ENCODE measurements around the gene FUBP3. TPM values are rescaled to one million over a fixed set of nuclear protein-coding genes. Genes with fewer than 3 reads are reported as not detected.

The FUBP3 gene
- total and polyA plus RNA-seq, 2 experiments from 2014 or later = 42.5 to 74.8 TPM

DNA sequence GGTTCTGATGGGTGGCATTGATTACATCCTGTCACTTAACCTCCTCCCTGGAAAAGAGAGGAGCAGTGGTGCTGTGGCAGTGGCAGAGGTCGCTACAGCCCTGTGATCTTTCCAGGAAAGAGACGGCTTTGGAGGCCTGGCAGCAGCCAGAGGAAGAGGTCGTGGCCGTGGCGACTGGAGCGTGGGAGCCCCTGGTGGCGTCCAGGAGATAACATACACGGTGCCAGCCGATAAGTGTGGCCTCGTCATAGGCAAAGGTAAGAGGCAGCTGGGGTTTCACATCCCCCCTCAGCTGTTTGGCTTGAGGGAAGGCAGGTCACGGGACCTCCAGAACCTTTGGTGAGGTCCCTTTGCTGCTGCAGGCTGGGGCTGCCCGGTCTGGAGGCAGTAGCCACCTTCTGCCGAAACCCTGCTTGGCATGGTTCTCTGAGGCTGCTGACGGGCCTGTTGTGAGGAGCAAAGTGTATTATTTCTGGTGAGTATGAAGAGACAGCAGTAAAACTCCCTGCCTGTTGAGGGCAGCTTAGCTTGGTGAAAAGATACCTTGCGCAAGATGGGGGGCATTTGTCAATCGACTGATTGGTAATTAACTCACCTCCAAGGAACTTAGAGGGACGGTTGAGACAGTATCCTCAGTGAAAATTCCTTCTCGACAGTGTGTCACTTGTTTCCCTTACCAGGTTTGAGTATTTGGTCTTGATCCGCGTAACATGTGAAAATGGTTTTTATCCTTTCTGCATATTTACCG is 47.0 kb downstream of the FUBP3 start:
- H3F3A ChIP-seq (replicated peaks; ENCODE audit: low read depth) = 0 out of 2 replicates have a peak, but pooled peaks cover 13% of the 10 kb centered on the region
- ATAC-seq (peak; percentile 10; the same call in 1 of the 3 replicates), DNase-seq (ENCODE audit: low spot score) (peak; percentile 33)
- H3K27ac ChIP-seq (ENCODE audit: low read depth) = no peak overlapping the region; the same call in 1 of the 2 replicates
- TF ChIP-seq, protein P1, sequence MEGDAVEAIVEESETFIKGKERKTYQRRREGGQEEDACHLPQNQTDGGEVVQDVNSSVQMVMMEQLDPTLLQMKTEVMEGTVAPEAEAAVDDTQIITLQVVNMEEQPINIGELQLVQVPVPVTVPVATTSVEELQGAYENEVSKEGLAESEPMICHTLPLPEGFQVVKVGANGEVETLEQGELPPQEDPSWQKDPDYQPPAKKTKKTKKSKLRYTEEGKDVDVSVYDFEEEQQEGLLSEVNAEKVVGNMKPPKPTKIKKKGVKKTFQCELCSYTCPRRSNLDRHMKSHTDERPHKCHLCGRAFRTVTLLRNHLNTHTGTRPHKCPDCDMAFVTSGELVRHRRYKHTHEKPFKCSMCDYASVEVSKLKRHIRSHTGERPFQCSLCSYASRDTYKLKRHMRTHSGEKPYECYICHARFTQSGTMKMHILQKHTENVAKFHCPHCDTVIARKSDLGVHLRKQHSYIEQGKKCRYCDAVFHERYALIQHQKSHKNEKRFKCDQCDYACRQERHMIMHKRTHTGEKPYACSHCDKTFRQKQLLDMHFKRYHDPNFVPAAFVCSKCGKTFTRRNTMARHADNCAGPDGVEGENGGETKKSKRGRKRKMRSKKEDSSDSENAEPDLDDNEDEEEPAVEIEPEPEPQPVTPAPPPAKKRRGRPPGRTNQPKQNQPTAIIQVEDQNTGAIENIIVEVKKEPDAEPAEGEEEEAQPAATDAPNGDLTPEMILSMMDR (conservative IDR thresholded peaks at IDR 0.05; ENCODE audit: low read depth in 2 of 2) = peak; percentile 14 to 23; a peak in 1 of 4 replicates
- no peak for TF ChIP-seq POLR2AphosphoS5 (IDR thresholded peaks at IDR 0.05; ENCODE audit: low read depth)
- Mint-ChIP-seq H3K27me3 (ENCODE audit: insufficient read depth, low read depth, poor library complexity) (peaks cover 10% of the 10 kb centered on the region), H3K9me3 (no peaks in the 10 kb centered on the region), H3K36me3 (ENCODE audit: low read depth) (peaks cover 77% of the 10 kb centered on the region), H3K4me1 (peaks cover 28% of the 10 kb centered on the region), H3K4me3 (no peak overlapping the region), H3K27ac (no peak overlapping the region)
- no peaks in the 10 kb centered on the region for H3K79me2 ChIP-seq (replicated peaks; ENCODE audit: insufficient read depth)
- H3K36me3 ChIP-seq (ENCODE audit: insufficient read depth) = peaks cover 22% of the 10 kb centered on the region
- H3K4me3 ChIP-seq = no peak overlapping the region
- H3K4me1 ChIP-seq (ENCODE audit: insufficient read depth) = peaks cover 23% of the 10 kb centered on the region
- no peak overlapping the region for H3K4me2 ChIP-seq
- H4K20me1 ChIP-seq (replicated peaks; ENCODE audit: insufficient read depth) = 0 out of 2 replicates have a peak, but pooled peaks cover 8% of the 10 kb centered on the region
- H3K9me2 ChIP-seq (ENCODE audit: insufficient read depth) = no peaks in the 10 kb centered on the region
- H2AFZ ChIP-seq = no peak overlapping the region
- H3K27me3 ChIP-seq (ENCODE audit: insufficient read depth) = no peaks in the 10 kb centered on the region

DNA sequence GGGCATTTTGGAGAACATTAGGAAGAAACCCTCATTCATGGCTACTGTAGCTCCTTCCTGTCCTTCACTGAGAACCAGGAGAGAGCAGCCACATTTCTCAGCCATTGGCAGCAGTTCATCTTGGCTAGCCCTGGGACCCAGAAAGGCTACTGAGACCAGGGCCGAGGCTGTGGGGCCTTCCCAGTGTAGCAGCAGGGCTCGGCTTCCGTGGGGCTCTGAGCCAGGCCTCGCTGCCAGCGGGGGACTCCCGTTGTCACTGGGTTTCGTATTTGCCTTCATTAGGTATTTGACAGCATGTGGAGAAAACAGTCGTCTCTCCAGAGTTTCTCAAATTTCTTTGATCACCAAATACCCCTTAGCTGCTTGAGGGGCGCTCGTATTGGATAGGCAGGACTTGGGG is 47.7 kb downstream of the FUBP3 start:
- H3K27ac ChIP-seq (ENCODE audit: low read depth) = no peak overlapping the region; the same call in 1 of the 2 replicates
- peaks cover 28% of the 10 kb centered on the region for H3K36me3 ChIP-seq (ENCODE audit: insufficient read depth)
- no peaks in the 10 kb centered on the region for H3K9me3 Mint-ChIP-seq
- no peak overlapping the region for H3K4me3 ChIP-seq
- peaks cover 23% of the 10 kb centered on the region for H3K4me1 ChIP-seq (ENCODE audit: insufficient read depth)
- no peaks in the 10 kb centered on the region for H3K9me2 ChIP-seq (ENCODE audit: insufficient read depth)
- H3K27ac Mint-ChIP-seq = no peak overlapping the region
- TF ChIP-seq EZH2 (IDR thresholded peaks at IDR 0.05; ENCODE audit: low read depth, unreplicated experiment) (no peak), ZNF114 (CRISPR knock-in tag; IDR thresholded peaks at IDR 0.05) (no peak), EZH2phosphoT487 (IDR thresholded peaks at IDR 0.05; ENCODE audit: unreplicated experiment) (no peak), POLR2AphosphoS5 (IDR thresholded peaks at IDR 0.05; ENCODE audit: low read depth) (no peak), JUNB (IDR thresholded peaks at IDR 0.05; ENCODE audit: unreplicated experiment) (no peak)
- TF ChIP-seq, protein P1 (conservative IDR thresholded peaks at IDR 0.05; ENCODE audit: low read depth in 2 of 2) = no peak
- TF ChIP-seq, protein P2, sequence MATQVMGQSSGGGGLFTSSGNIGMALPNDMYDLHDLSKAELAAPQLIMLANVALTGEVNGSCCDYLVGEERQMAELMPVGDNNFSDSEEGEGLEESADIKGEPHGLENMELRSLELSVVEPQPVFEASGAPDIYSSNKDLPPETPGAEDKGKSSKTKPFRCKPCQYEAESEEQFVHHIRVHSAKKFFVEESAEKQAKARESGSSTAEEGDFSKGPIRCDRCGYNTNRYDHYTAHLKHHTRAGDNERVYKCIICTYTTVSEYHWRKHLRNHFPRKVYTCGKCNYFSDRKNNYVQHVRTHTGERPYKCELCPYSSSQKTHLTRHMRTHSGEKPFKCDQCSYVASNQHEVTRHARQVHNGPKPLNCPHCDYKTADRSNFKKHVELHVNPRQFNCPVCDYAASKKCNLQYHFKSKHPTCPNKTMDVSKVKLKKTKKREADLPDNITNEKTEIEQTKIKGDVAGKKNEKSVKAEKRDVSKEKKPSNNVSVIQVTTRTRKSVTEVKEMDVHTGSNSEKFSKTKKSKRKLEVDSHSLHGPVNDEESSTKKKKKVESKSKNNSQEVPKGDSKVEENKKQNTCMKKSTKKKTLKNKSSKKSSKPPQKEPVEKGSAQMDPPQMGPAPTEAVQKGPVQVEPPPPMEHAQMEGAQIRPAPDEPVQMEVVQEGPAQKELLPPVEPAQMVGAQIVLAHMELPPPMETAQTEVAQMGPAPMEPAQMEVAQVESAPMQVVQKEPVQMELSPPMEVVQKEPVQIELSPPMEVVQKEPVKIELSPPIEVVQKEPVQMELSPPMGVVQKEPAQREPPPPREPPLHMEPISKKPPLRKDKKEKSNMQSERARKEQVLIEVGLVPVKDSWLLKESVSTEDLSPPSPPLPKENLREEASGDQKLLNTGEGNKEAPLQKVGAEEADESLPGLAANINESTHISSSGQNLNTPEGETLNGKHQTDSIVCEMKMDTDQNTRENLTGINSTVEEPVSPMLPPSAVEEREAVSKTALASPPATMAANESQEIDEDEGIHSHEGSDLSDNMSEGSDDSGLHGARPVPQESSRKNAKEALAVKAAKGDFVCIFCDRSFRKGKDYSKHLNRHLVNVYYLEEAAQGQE (IDR thresholded peaks at IDR 0.05; ENCODE audit: unreplicated experiment) = no peak
- TF ChIP-seq, protein P3, sequence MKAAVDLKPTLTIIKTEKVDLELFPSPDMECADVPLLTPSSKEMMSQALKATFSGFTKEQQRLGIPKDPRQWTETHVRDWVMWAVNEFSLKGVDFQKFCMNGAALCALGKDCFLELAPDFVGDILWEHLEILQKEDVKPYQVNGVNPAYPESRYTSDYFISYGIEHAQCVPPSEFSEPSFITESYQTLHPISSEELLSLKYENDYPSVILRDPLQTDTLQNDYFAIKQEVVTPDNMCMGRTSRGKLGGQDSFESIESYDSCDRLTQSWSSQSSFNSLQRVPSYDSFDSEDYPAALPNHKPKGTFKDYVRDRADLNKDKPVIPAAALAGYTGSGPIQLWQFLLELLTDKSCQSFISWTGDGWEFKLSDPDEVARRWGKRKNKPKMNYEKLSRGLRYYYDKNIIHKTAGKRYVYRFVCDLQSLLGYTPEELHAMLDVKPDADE (IDR thresholded peaks at IDR 0.05) = no peak
- ATAC-seq = no peak
- H3F3A ChIP-seq (replicated peaks; ENCODE audit: low read depth) = 0 out of 2 replicates have a peak, but pooled peaks cover 13% of the 10 kb centered on the region
- H3K4me2 ChIP-seq = no peak overlapping the region
- peaks cover 78% of the 10 kb centered on the region for H3K36me3 Mint-ChIP-seq (ENCODE audit: low read depth)
- no peak overlapping the region for H3K4me3 Mint-ChIP-seq
- peaks cover 28% of the 10 kb centered on the region for H3K4me1 Mint-ChIP-seq
- no peak for DNase-seq (ENCODE audit: low spot score)
- H3K27me3 ChIP-seq (ENCODE audit: insufficient read depth) = no peaks in the 10 kb centered on the region
- H4K20me1 ChIP-seq (replicated peaks; ENCODE audit: insufficient read depth) = 0 out of 2 replicates have a peak, but pooled peaks cover 8% of the 10 kb centered on the region
- H2AFZ ChIP-seq = no peak overlapping the region
- no peaks in the 10 kb centered on the region for H3K79me2 ChIP-seq (replicated peaks; ENCODE audit: insufficient read depth)
- H3K27me3 Mint-ChIP-seq (ENCODE audit: insufficient read depth, low read depth, poor library complexity) = peaks cover 10% of the 10 kb centered on the region
